Heart left ventricle (tissue), 16 donors: ENCODE data around the gene SRRM2. TPM values are rescaled to one million over a fixed set of nuclear protein-coding genes. Genes with fewer than 3 reads are reported as not detected.

Experiments
- ATAC-seq, 4 donors: fragments of 200-7000 bp; cut with Tn5 transposase; one replicate each; pipeline ENCODE4 v1.9.1; 2020 to 2022; ENCODE audit warnings: moderate library complexity in 4 of 4, mild to moderate bottlenecking in 3 of 4, moderate number of reproducible peaks in 1 of 4
- DNase-seq, 5 donors: peaks; one replicate each; pipeline ENCODE4 v3.0.0-alpha.2; 2020
- H3K27ac ChIP-seq, 12 donors: fragments of 200-600 bp; sonication (generic) in 4 of 12; one replicate each; pipeline versions ENCODE4 v1.5.0 to v1.8.0; 2016 to 2022; ENCODE audit warnings: mild to moderate bottlenecking in 2 of 12
- H3K27me3 ChIP-seq, 9 donors: fragments of 200-600 bp; sonication (generic) in 2 of 9; one replicate each; pipeline versions ENCODE4 v1.5.1 to v1.8.0; 2016 to 2022; ENCODE audit warnings: mild to moderate bottlenecking in 3 of 9
- H3K36me3 ChIP-seq, 9 donors: fragments of 200-600 bp; sonication (generic) in 2 of 9; one replicate each; pipeline versions ENCODE4 v1.5.0 to v1.8.0; 2018 to 2022; ENCODE audit warnings: mild to moderate bottlenecking in 2 of 9
- H3K4me1 ChIP-seq, 12 donors: fragments of 200-600 bp; sonication (generic) in 4 of 12; one replicate each; pipeline versions ENCODE4 v1.5.0 to v1.8.0; 2016 to 2022; ENCODE audit warnings: mild to moderate bottlenecking in 3 of 12
- H3K4me3 ChIP-seq, 12 donors: fragments of 200-600 bp; sonication (generic) in 4 of 12; one replicate each; pipeline versions ENCODE4 v1.5.0 to v1.8.0; 2017 to 2022; ENCODE audit warnings: mild to moderate bottlenecking in 9 of 12, moderate library complexity in 4 of 12
- H3K9me3 ChIP-seq, 12 donors: fragments of 200-600 bp; sonication (generic) in 4 of 12; one replicate each; pipeline versions ENCODE4 v1.5.0 to v1.8.0; 2016 to 2022; ENCODE audit warnings: mild to moderate bottlenecking in 1 of 12
- CTCF ChIP-seq, 12 donors: fragments of 200-600 bp; sonication (generic) in 4 of 12; IDR thresholded peaks; one replicate each; pipeline versions ENCODE4 v1.5.0 to v1.8.0; 2018 to 2022; ENCODE audit warnings: antibody characterized with exemption in 12 of 12, mild to moderate bottlenecking in 5 of 12
- POLR2A ChIP-seq, 2 donors: fragments of 450-650 bp; IDR thresholded peaks; one replicate each; pipeline ENCODE4 v1.6.1; 2017; ENCODE audit warnings: antibody characterized with exemption in 2 of 2, mild to moderate bottlenecking in 2 of 2, moderate library complexity in 2 of 2
- WGBS, 4 donors: extraction: QIAGEN DNeasy Blood & Tissue Kit in 2 of 4; methylation state at CpG; one replicate each; pipeline versions ENCODE4 v1.1.5 to v1.1.7; 2013 to 2018; 5-methylcytosine and 5-hydroxymethylcytosine counted together
- intact Hi-C, 10 donors: fragments of 100-400 bp; cut with DNase I; formaldehyde crosslinking; loops; one replicate each; pipeline versions ENCODE4 v1.11.1 to v1.14.2; 2022
- long read RNA-seq, 3 donors: library from polyadenylated mRNA; unstranded; transcript quantifications; one replicate each; pipeline ENCODE4 v2.0.0, GENCODE V29; 2020 to 2021
- polyA plus RNA-seq, 2 donors: library from polyadenylated mRNA; stranded (reverse); fragments of 200-250 nt; gene quantifications; one replicate each; pipeline ENCODE4 v1.2.3, GENCODE V29; 2013
- total RNA-seq, 9 donors: library from RNA; depleted of rRNA in 2 of 9; stranded (reverse); fragments of >200 nt in 2 of 9; fragmentation: NEBNext Ultra II Directional in 3 of 9; extraction: Animal tissue kit (Norgen Biotek cat#: 25700) in 3 of 9; gene quantifications; one replicate each; pipeline versions ENCODE4 v1.1.0 to v1.2.4, GENCODE V29; 2016 to 2023
- donor health status: ischemic (EF 13 %, LVEDD 7.1; RV severe dilation, severe dysfunction).
- donor health status: healthy with polysubstance abuse.
- donor health status: DM: no; HTN: yes; CAD: no.
- donor health status: DM: no; HTN: no; CAD: no.
- donor health status: ischemic (EF 25% LVEDD 6.9; RV normal size, moderate dysfunction).
- donor health status: ischemic (EF 25% LVEDD 5.7; RV mildly dilated, moderate dysfunction).
- donor health status: healthy.
- donor health status: DM: yes; HTN: yes; CAD: no.
- donor health status: ischemic (EF 35%, LVEDD 5.7; RV mildly dilated, moderate dysfunction).
- donor health status: nonischemic (EF 11% LVEDD 7.7; RV severe dilation, severe dysfunction).
- donor health status: DM: yes; HTN: yes; CAD: no.
- donor health status: PGD.
- donor health status: ischemic (EF 29% LVEDD 5.4; RV normal size, mild dysfunction).
- donor health status: nonischemic (EF 23%, LVEDD 6.1; RV moderate dilation, normal function).

The SRRM2 gene
- total RNA-seq = 100 to 1,000 TPM; 112 to 315 (median 233) TPM
- polyA plus RNA-seq = 100 to 1,000 TPM; 196 to 540 TPM
- long read RNA-seq, donor 1, partial matches to known transcripts = 46 of 74 reads
- long read RNA-seq, donor 1, other reads (novel, unspliced or antisense) = 24 of 74 reads
- long read RNA-seq, donor 2, transcript SRRM2-218 (3 exons, 1,759 nt) = major isoform, 5 of 27 reads
- long read RNA-seq, donor 2, partial matches to known transcripts = 8 of 27 reads
- long read RNA-seq, donor 2, other reads (novel, unspliced or antisense) = 12 of 27 reads
- long read RNA-seq, donor 3, partial matches to known transcripts = 32 of 52 reads
- long read RNA-seq, donor 3, other reads (novel, unspliced or antisense) = 18 of 52 reads

- intact Hi-C loops = loop anchor here in 6 of 10 donors (1.0 to 10.0 kb wide), 6 partner anchors 25 to 77 kb away; partner anchors contain the start of genes ELOB (in 5 of the 6) and KCTD5 (in 1 of the 6)
- ATAC-seq (peak; percentile 90 to 96 (median 96)), DNase-seq (peak; percentile 95 to 97 (median 96))
- H3K9me3 ChIP-seq = no peaks in the 10 kb centered on the region
- H3K27ac ChIP-seq = peak within 1 kb of the TSS; percentile 97 to 100 (median 98)
- H3K4me1 ChIP-seq = peaks cover 11 to 49% (median 41%) of the 10 kb centered on the region in 12 donors
- H3K27me3 ChIP-seq = no peaks in the 10 kb centered on the region
- H3K36me3 ChIP-seq = peaks cover 0 to 16% (median 10%) of the 10 kb centered on the region in 9 donors
- TF ChIP-seq POLR2A (IDR thresholded peaks at IDR 0.05) = peak; percentile 85 to 93
- no peak for TF ChIP-seq CTCF (IDR thresholded peaks at IDR 0.05)
- WGBS, 4 donors = 1 to 8% (median 2%) methylated on average over 16 to 99 of the region's 99 CpGs
- peak within 1 kb of the TSS; percentile 56 to 99 (median 88) for H3K4me3 ChIP-seq
These were observed at the start of gene SRRM2 for GRCh38 chr16:2752035-2752849. Gene SRRM2, plus strand, starts transcription at chr16:2752638. Its CDS starts 3,727 bp downstream, at chr16:2756365.

GRCh38 chr16:2702871-2703745, 49.3 kb upstream of the SRRM2 start:
- 62 to 72% (median 68%) methylated on average over 11 to 28 of the region's 28 CpGs for WGBS, 4 donors
- Histone ChIP-seq H3K4me1 (peaks cover 0 to 24% (median 11%) of the 10 kb centered on the region in 12 donors), H3K27ac (peak overlapping the region in 8 of 12 donors; percentile 3 to 67 (median 59)), H3K27me3 (no peaks in the 10 kb centered on the region), H3K36me3 (peaks cover 0 to 95% (median 67%) of the 10 kb centered on the region in 9 donors), H3K4me3 (no peak overlapping the region), H3K9me3 (no peaks in the 10 kb centered on the region)
- intact Hi-C loops = no loop called here
- TF ChIP-seq POLR2A (IDR thresholded peaks at IDR 0.05) = no peak
- TF ChIP-seq CTCF (IDR thresholded peaks at IDR 0.05) = no peak
- peak; percentile 64 to 84 (median 78) for DNase-seq
- ATAC-seq = peak; percentile 83 to 93 (median 86)

GRCh38 chr16:2704166-2704982, 48.1 kb upstream of the SRRM2 start:
- Histone ChIP-seq H3K27ac (peak overlapping the region in 3 of 12 donors; percentile 46 to 61 (median 59)), H3K36me3 (peaks cover 0 to 95% (median 67%) of the 10 kb centered on the region in 9 donors), H3K4me1 (peaks cover 0 to 24% (median 11%) of the 10 kb centered on the region in 12 donors), H3K9me3 (no peaks in the 10 kb centered on the region), H3K27me3 (no peaks in the 10 kb centered on the region), H3K4me3 (no peak overlapping the region)
- ATAC-seq (no peak), DNase-seq (no peak)
- no peak for TF ChIP-seq POLR2A (IDR thresholded peaks at IDR 0.05)
- TF ChIP-seq CTCF (IDR thresholded peaks at IDR 0.05) = no peak
- intact Hi-C loops = no loop called here
- WGBS, 4 donors = 94 to 97% (median 95%) methylated on average over 19 to 33 of the region's 33 CpGs
